Vagina (tissue), 2 donors: ENCODE data around the gene SPTBN4. TPM values are rescaled to one million over a fixed set of nuclear protein-coding genes. Genes with fewer than 3 reads are reported as not detected.
"Not testable (repeated sequence)": the region's sequence is repeated elsewhere in the genome, so short reads cannot be mapped to it uniquely, and the experiment has no call there.

Experiments used
- DNase-seq, 2 donors: peaks; one replicate each; pipeline ENCODE4 v3.0.0-alpha.2; 2017; ENCODE audit errors: extremely low spot score in 2 of 2
- H3K27ac ChIP-seq: fragments of 200-600 bp; sonication (generic); one replicate; pipeline ENCODE4 v1.5.1; 2019
- H3K27me3 ChIP-seq: fragments of 200-600 bp; sonication (generic); one replicate; pipeline ENCODE4 v1.5.1; 2019
- H3K36me3 ChIP-seq, 2 donors: fragments of 200-600 bp; sonication (generic); one replicate each; pipeline ENCODE4 v1.5.1; 2017 to 2019
- H3K4me1 ChIP-seq: fragments of 200-600 bp; sonication (generic); one replicate; pipeline ENCODE4 v1.5.1; 2019
- H3K4me3 ChIP-seq, 2 donors: fragments of 200-600 bp; sonication (generic); 1 replicate in 1 of 2; 2 replicates in 1 of 2; pipeline ENCODE4 v1.5.1; 2016 to 2019
- H3K9me3 ChIP-seq: fragments of 200-600 bp; sonication (generic); one replicate; pipeline ENCODE4 v1.5.1; 2019
- CTCF ChIP-seq, 3 experiments: fragments of 450-650 bp in 2 of 3; fragments of 200-600 bp in 1 of 3; sonication (generic) in 1 of 3; IDR thresholded peaks; one replicate each; pipeline ENCODE4 v1.5.1; 2017 to 2019; ENCODE audit warnings: antibody characterized with exemption in 3 of 3, mild to moderate bottlenecking in 2 of 3, moderate library complexity in 2 of 3
- POLR2A ChIP-seq, 2 donors: fragments of 450-650 bp; IDR thresholded peaks; one replicate each; pipeline ENCODE4 v1.6.1; 2017; ENCODE audit warnings: antibody characterized with exemption in 2 of 2, mild to moderate bottlenecking in 2 of 2, moderate library complexity in 2 of 2
- POLR2AphosphoS5 ChIP-seq, 2 donors: sonication (generic); formaldehyde crosslinking; IDR thresholded peaks; one replicate each; pipeline ENCODE4 v1.9.0; 2017; ENCODE audit warnings: antibody characterized with exemption in 2 of 2, mild to moderate bottlenecking in 2 of 2, low read depth in 1 of 2; ENCODE audit not compliant: insufficient read depth in 1 of 2
- intact Hi-C: fragments of 100-400 bp; cut with DNase I; formaldehyde crosslinking; loops from one replicate; pipeline ENCODE4 v1.15.1; 2023
- total RNA-seq: library from RNA; depleted of rRNA; stranded (reverse); fragments of >200 nt; gene quantifications from one replicate; pipeline ENCODE4 v1.2.3, GENCODE V29; 2016

The SPTBN4 gene
- total RNA-seq, 1 donor from 2014 or later = 1.7 TPM

GRCh38 chr19:40555978-40556689 lies 89.3 kb downstream of the SPTBN4 start:
- H3K4me3 ChIP-seq = no peak overlapping the region
- DNase-seq = no peak
- H3K27ac ChIP-seq = no peak overlapping the region
- no peaks in the 10 kb centered on the region for H3K4me1 ChIP-seq
- TF ChIP-seq POLR2A (IDR thresholded peaks at IDR 0.05) = no peak
- no peak for TF ChIP-seq CTCF (IDR thresholded peaks at IDR 0.05)
- TF ChIP-seq POLR2AphosphoS5 (IDR thresholded peaks at IDR 0.05; ENCODE audit: insufficient read depth in 1 of 2, low read depth in 1 of 2) = no peak
- H3K9me3 ChIP-seq = no peaks in the 10 kb centered on the region
- H3K27me3 ChIP-seq = no peaks in the 10 kb centered on the region
- H3K36me3 ChIP-seq = no peaks in the 10 kb centered on the region
- intact Hi-C loops = no loop called here

DNA sequence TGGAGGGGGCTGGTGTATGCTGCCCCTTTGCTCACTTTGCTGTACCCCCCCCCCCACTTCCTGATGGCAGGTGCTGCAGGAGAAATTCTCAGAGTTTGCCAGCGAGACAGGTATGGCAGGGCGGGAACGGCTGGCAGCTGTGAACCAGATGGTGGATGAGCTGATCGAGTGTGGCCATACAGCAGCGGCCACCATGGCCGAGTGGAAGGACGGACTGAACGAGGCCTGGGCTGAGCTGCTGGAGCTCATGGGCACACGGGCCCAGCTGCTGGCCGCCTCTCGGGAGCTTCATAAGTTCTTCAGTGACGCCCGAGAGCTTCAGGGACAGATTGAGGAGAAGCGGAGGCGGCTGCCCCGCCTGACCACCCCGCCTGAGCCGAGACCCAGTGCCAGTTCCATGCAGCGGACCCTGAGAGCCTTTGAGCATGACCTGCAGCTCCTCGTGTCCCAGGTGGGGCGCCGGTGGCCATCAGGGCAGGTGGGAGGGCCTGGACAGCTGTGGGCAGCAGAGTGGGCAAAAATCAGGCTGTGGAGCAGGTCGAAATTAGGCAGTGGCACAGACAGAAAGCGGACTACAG lies 90.2 kb downstream of the SPTBN4 start:
- no peak for DNase-seq
- Histone ChIP-seq H3K36me3 (no peaks in the 10 kb centered on the region), H3K4me1 (no peaks in the 10 kb centered on the region), H3K27me3 (no peaks in the 10 kb centered on the region), H3K27ac (no peak overlapping the region), H3K4me3 (no peak overlapping the region), H3K9me3 (no peaks in the 10 kb centered on the region)
- TF ChIP-seq POLR2A (IDR thresholded peaks at IDR 0.05) (no peak), CTCF (IDR thresholded peaks at IDR 0.05) (no peak), POLR2AphosphoS5 (IDR thresholded peaks at IDR 0.05; ENCODE audit: insufficient read depth in 1 of 2, low read depth in 1 of 2) (no peak)
- intact Hi-C loops = no loop called here

DNA sequence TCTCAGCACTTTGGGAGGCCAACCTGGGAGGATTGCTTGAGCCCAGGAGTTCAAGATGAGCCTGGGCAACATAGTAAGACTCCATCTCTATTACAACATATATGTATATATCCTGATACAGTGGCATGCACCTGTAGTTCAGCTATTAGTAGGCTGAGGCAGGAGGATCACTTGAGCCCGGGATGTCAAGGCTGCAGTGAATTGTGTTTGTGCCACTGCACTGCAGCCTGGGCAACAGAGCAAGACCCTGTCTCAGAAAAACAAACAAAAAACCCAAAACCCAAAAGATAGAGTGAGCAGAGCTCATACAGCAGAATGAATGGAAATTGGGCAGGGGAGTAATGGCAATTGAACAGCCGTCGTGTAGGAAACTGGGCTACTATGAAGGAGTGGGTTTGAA lies 92.6 kb downstream of the SPTBN4 start:
- no peak overlapping the region for H3K27ac ChIP-seq
- intact Hi-C loops = no loop called here
- no peaks in the 10 kb centered on the region for H3K36me3 ChIP-seq
- H3K9me3 ChIP-seq = no peaks in the 10 kb centered on the region
- no peaks in the 10 kb centered on the region for H3K27me3 ChIP-seq
- no peak for DNase-seq
- no peak for TF ChIP-seq POLR2A (IDR thresholded peaks at IDR 0.05)
- no peak for TF ChIP-seq POLR2AphosphoS5 (IDR thresholded peaks at IDR 0.05; ENCODE audit: insufficient read depth in 1 of 2, low read depth in 1 of 2)
- TF ChIP-seq CTCF (IDR thresholded peaks at IDR 0.05) = no peak
- no peak overlapping the region for H3K4me3 ChIP-seq
- H3K4me1 ChIP-seq = no peaks in the 10 kb centered on the region

DNA sequence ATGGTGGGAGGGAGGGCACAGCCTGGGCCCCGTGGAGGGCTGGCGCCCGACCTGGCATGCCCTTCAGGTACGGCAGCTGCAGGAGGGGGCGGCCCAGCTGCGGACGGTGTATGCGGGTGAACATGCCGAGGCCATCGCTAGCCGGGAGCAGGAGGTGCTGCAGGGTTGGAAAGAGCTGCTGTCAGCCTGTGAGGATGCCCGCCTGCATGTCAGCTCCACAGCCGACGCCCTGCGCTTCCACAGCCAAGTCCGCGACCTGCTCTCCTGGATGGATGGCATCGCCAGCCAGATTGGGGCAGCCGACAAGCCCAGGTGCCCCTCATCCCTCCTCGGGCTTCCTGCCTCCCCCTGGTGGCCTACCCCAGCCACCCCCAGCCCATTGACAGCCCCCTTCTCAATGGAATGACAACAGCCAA lies 93.3 kb downstream of the SPTBN4 start:
- H3K4me1 ChIP-seq = no peaks in the 10 kb centered on the region
- H3K27ac ChIP-seq = no peak overlapping the region
- H3K36me3 ChIP-seq = no peaks in the 10 kb centered on the region
- intact Hi-C loops = no loop called here
- no peak overlapping the region for H3K4me3 ChIP-seq
- no peak for DNase-seq
- TF ChIP-seq POLR2A (IDR thresholded peaks at IDR 0.05) (no peak), POLR2AphosphoS5 (IDR thresholded peaks at IDR 0.05; ENCODE audit: insufficient read depth in 1 of 2, low read depth in 1 of 2) (no peak), CTCF (IDR thresholded peaks at IDR 0.05) (no peak)
- H3K9me3 ChIP-seq = no peaks in the 10 kb centered on the region
- no peaks in the 10 kb centered on the region for H3K27me3 ChIP-seq

- intact Hi-C loops = no loop called here
- H3K27me3 ChIP-seq = no peaks in the 10 kb centered on the region
- no peak for DNase-seq
Measured at GRCh38 chr19:40561947-40562346, 95.1 kb downstream of the SPTBN4 start.

DNA sequence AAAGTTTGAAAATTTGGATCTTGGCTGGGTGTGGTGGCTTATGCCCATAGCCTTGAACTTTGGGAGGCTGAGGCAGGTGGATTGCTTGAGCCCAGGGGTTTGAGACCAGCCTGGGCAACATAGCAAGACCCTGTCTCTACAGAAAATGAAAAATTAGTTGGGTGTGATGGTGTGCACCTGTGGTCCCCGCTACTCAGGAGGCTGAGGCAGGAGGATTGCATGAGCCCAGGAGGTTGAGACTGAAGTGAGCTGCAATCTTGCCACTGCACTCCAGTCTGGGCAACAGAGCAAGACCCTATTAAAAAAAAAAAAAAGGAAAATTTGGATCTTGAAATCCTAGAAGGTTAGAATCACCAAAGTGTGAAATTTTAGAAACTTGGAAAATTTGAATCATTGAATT lies 97.7 kb downstream of the SPTBN4 start:
- H3K36me3 ChIP-seq, H3K4me3 ChIP-seq, intact Hi-C loops, DNase-seq, H3K9me3 ChIP-seq, H3K27ac ChIP-seq, H3K27me3 ChIP-seq: not testable (repeated sequence)
- H3K4me1 ChIP-seq = peaks cover 18% of the 10 kb centered on the region

More at GRCh38 chr19:40561947-40562346, 95.1 kb downstream of the SPTBN4 start:
- Histone ChIP-seq H3K9me3 (no peaks in the 10 kb centered on the region), H3K4me1 (peaks cover 2% of the 10 kb centered on the region), H3K36me3 (no peaks in the 10 kb centered on the region), H3K4me3 (no peak overlapping the region), H3K27ac (no peak overlapping the region)
- TF ChIP-seq POLR2AphosphoS5 (IDR thresholded peaks at IDR 0.05; ENCODE audit: insufficient read depth in 1 of 2, low read depth in 1 of 2) (no peak), POLR2A (IDR thresholded peaks at IDR 0.05) (no peak), CTCF (IDR thresholded peaks at IDR 0.05) (no peak)
